Mesothelial cell of epicardium (in vitro differentiated cells): ENCODE results near the gene GALNTL6. TPM values are rescaled to one million over a fixed set of nuclear protein-coding genes. Genes with fewer than 3 reads are reported as not detected.

ENCODE experiments used
- DNase-seq, 2 experiments: peaks; one replicate each; pipeline ENCODE4 v3.0.0; 2021; ENCODE audit warnings: low spot score in 2 of 2; ENCODE audit not compliant: unreplicated experiment in 2 of 2
- H3K27ac Mint-ChIP-seq: 2 replicates; pipeline ENCODE4 v1.8.0; 2021; ENCODE audit warnings: mixed read lengths
- H3K27me3 Mint-ChIP-seq: 2 replicates; pipeline ENCODE4 v1.8.0; 2021; ENCODE audit warnings: low read depth, mixed read lengths
- H3K36me3 Mint-ChIP-seq: 2 replicates; pipeline ENCODE4 v1.8.0; 2021; ENCODE audit warnings: mixed read lengths
- H3K4me1 Mint-ChIP-seq: 2 replicates; pipeline ENCODE4 v1.8.0; 2021; ENCODE audit warnings: mixed read lengths
- H3K4me3 Mint-ChIP-seq: 2 replicates; pipeline ENCODE4 v1.8.0; 2021; ENCODE audit warnings: mild to moderate bottlenecking, moderate library complexity, mixed read lengths
- H3K9me3 Mint-ChIP-seq: 2 replicates; pipeline ENCODE4 v1.8.0; 2021; ENCODE audit warnings: mixed read lengths
- total RNA-seq: library from RNA; stranded (reverse); gene quantifications from 3 replicates; pipeline ENCODE4 v1.2.1, GENCODE V29; 2021
- TF ChIP-seq, protein P1 (sequence below): fragments of 200-600 bp; sonication (generic); IDR thresholded peaks from one replicate; pipeline ENCODE4 v1.5.0; 2021; ENCODE audit warnings: antibody characterized with exemption; ENCODE audit not compliant: unreplicated experiment

Gene GALNTL6
- total RNA-seq, 1 donor from 2014 or later = 1.3 TPM

DNA sequence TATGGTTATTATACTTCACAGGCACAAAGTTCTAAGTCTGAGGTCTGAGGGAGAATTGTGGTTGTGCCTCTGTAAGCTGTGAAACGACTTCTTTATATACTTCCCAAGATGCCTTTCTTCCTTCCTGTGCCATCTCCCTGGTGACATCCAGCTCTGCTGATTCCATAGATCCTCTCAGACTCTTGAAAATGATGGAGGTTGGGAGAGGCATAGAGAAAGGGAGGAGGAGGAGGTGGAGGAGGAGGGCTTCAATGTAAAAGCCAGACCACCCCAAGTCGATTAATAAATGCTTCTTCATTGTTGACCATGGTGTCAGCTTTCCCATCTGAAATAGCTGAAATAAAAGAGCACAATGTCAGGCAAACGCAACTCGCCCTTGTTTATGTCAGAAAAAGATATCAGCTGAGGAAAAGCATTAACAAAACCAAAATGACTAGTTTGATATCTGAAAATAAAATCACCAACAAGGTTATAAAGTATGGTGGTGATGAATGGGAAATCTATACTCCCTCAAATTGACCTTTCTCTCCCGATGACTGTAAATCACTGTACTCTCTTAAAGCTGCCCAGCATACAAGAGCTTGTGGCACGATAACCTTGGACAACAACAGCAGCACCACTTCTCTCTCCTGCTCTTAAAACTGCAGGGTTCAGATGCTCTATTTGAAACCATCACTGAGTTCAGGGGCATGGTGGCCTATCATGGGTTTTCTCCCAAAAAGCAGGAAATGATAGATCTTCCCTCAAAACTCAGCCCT is 1125.0 kb downstream of the GALNTL6 start:
- Mint-ChIP-seq H3K4me3 (no peak overlapping the region), H3K27ac (no peak overlapping the region), H3K9me3 (no peaks in the 10 kb centered on the region), H3K27me3 (no peaks in the 10 kb centered on the region), H3K36me3 (no peaks in the 10 kb centered on the region), H3K4me1 (no peaks in the 10 kb centered on the region)
- TF ChIP-seq, protein P1, sequence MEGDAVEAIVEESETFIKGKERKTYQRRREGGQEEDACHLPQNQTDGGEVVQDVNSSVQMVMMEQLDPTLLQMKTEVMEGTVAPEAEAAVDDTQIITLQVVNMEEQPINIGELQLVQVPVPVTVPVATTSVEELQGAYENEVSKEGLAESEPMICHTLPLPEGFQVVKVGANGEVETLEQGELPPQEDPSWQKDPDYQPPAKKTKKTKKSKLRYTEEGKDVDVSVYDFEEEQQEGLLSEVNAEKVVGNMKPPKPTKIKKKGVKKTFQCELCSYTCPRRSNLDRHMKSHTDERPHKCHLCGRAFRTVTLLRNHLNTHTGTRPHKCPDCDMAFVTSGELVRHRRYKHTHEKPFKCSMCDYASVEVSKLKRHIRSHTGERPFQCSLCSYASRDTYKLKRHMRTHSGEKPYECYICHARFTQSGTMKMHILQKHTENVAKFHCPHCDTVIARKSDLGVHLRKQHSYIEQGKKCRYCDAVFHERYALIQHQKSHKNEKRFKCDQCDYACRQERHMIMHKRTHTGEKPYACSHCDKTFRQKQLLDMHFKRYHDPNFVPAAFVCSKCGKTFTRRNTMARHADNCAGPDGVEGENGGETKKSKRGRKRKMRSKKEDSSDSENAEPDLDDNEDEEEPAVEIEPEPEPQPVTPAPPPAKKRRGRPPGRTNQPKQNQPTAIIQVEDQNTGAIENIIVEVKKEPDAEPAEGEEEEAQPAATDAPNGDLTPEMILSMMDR = no peak
- no peak for DNase-seq

DNA sequence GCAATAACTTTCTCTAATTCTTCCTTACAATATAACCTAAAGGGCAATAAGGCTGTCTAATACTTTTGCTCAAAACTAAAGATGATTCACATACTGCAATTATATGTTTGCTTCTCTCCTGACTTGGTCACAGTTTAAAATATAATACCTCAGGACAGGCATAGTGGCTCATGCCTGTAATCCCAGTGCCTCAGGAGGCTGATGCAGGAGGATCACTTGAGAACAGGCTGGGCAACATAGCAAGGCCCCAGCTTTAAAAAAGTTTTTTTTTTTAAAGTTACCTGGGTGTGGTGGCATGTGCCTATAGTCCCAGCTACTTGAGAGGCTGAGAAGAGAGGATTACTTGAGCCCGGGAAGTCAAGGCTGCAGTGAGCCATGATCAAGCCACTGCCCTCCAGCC is 1125.7 kb downstream of the GALNTL6 start:
- Mint-ChIP-seq H3K27ac (no peak overlapping the region), H3K36me3 (no peaks in the 10 kb centered on the region), H3K27me3 (no peaks in the 10 kb centered on the region), H3K4me3 (no peak overlapping the region), H3K4me1 (no peaks in the 10 kb centered on the region), H3K9me3 (no peaks in the 10 kb centered on the region)
- TF ChIP-seq, protein P1 = no peak
- no peak for DNase-seq

DNA sequence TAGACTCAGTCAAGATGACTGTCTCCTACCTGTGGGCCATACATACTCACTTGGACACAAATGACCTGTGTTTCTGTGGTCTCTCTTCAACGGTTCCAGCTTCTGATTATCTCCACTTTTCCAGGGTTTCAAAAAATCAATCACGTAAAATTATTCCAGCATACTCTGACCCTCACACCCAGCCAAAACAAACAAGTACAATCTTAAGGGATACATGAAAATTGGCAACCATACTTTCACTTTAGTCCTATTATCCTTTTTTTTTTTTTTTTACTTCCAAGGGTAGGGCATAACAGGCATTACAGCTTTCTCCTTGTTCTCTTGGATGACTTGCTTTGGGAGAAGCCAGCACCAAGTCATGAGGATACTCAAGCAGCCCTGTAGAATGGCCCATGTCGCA is 1129.6 kb downstream of the GALNTL6 start:
- TF ChIP-seq, protein P1 = no peak
- Mint-ChIP-seq H3K36me3 (no peaks in the 10 kb centered on the region), H3K4me1 (peaks cover 19% of the 10 kb centered on the region), H3K9me3 (no peaks in the 10 kb centered on the region), H3K27me3 (no peaks in the 10 kb centered on the region), H3K4me3 (no peak overlapping the region), H3K27ac (no peak overlapping the region)
- DNase-seq = no peak

DNA sequence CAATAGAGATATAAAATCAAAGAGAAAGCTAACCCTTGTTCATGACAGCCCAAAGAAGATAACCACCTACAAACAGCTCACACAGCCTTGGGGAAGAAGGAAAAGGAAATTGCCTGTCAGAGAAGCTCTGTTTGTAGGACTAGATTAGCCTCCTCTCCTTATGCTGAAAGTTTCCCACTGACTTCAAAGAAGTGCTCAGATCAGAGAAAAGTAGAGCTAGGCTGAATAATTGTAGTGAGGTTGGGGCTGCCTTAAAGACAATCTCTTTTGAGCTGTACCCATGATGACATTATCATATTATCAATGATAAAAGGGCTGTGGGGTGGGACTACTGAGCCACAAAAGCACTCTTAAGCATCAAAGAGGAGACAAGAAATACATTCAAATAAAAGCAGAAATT is 1132.4 kb downstream of the GALNTL6 start:
- Mint-ChIP-seq H3K4me3 (no peak overlapping the region), H3K9me3 (no peaks in the 10 kb centered on the region), H3K27me3 (no peaks in the 10 kb centered on the region), H3K27ac (no peak overlapping the region), H3K4me1 (peaks cover 19% of the 10 kb centered on the region), H3K36me3 (no peaks in the 10 kb centered on the region)
- TF ChIP-seq, protein P1 = no peak
- no peak for DNase-seq

DNA sequence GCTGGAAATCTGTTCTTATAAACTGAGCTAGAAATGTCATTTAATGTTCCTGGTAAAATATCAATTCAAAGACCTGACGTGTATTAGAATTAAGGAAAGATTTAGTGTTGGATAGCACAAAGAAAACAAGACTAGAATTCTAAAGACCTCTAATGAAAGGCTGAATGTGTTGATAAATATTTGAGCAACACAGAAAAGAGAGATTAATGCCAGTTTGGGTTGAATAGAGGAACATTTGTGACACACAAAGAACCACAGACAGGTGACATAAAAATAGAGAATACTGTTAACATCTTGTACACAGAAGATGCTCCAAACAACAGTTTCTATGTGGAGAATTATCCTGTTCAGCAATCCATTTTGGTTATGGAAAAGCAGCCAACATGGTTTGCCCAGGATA is 1133.3 kb downstream of the GALNTL6 start:
- Mint-ChIP-seq H3K27ac (no peak overlapping the region), H3K36me3 (no peaks in the 10 kb centered on the region), H3K27me3 (no peaks in the 10 kb centered on the region), H3K9me3 (no peaks in the 10 kb centered on the region), H3K4me3 (no peak overlapping the region), H3K4me1 (peaks cover 19% of the 10 kb centered on the region)
- TF ChIP-seq, protein P1 = no peak
- no peak for DNase-seq
